DMS53 (cell line): ENCODE results near the gene BLACAT1.

Experiments
- DNase-seq: peaks from one replicate; lab custom pipeline; 2025; lab: John Stamatoyannopoulos, UW

Gene BLACAT1

DNA sequence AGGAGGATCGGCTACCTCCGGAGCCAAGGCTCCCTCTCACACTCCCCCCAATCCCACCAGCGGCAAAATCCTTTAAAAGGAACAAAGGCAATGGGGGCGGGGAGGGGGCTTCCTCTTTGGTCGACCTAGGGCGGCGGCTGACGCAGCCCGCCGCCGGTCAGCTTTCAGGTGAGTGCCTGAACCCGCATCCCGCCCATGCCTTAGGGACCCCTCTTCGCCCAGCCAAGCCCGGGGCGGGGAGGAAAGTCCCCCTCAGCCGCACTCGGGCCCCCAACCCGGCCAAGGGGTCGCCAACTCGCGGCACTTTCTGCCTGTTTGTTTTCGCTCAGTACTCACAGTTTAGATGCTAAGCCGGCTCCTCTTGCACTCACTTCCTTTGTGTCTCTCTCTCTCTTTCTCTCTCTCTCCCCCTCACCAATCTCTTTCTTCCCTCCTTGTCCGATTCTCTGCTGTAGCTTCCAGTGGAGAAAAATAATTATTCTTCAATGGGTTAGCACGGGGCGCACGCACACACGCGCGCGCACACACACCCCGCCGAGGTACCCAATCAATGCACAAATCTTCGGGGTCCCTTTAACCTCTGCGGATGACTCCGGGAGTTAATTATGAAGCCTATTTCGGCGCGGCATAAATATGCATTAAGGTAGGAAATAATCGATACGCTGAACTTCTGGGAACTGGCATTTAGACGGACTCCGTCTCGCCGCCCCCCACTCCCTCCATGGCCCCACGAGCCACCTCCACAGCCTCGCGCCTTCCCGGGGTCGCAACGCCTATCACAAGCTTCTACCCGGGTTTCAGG is at the start of gene BLACAT1:
TSS of gene BLACAT1 (minus strand) at position 465 of the 802 bp plus-strand sequence.
- DNase-seq, result peak; percentile 48

DNA sequence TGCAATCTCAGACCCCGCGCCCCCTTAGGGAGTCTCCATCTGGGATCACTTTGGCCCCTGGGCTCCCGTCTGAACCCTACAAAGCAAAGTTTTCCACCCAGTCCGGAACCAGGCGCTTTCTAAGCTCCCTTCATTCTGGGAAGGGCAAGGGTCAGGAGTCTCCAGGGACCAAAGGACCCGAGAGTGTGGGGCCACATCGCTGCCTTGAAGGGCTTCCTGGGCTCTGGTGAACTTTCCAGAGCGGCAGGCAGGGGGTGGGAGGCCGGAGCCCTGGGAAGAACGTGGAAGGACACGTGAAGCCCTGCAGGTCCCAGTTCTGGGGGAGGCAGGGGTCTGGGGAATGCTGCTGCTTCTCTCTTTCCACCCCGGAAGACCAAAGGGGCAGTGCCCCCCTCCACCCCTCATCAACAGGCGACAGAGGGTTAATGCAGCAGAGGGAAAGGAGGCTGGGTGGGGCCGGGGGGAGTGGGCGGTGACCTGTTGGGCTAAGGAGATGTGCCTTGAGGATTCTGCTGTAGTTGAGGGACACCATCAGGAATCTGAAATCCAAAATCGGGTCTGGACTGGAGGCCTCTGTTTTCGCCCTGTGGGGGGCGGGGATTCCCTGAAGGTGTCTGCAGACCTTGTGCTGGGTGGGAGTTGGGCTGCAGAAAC is 49.4 kb upstream of the BLACAT1 start:
- DNase-seq, result peak; percentile 62

DNA sequence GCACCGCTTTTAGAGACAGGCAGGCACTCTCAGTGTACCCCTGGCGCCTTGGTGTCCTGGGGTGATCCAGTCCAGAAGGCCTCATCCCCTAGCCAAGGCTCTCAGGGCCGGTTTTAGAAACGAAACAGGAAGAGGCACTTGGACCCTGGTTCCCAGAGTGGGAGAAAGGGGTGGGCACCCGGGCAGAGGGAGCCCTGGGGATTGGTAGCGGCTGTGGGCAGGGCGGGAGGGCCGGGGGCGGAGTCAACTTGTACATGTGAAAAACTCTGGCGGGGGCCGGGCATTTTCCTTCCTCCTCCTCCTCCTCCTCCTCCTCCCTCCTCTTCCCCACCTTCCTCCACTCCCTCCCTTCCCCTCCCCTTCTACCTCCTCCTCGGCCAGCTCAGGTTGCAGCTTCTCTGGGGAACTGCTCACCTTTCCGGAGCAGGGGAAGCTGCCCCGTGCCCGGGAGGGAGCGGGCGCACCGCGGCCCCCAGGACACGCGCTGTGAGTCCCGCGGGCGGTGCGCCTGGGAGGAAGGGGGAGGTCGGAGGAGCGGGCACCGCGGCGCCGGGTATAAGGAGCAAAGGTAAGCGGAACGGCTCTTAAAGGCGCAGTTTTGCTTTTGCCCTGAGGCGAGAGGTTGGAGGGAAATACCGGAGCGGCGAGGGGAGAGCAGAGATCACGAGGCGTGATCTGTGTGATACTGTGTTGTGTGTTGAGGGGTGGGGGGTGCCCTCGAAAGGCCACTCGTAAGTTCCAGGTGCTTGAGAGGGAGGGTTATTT is 48.6 kb upstream of the BLACAT1 start, which contains the start of gene CDK18:
TSS of gene CDK18 (plus strand) at position 359 of the 765 bp plus-strand sequence. CDS start 18,499 bp downstream, outside the sequence.
- peak; percentile 88 for DNase-seq

DNA sequence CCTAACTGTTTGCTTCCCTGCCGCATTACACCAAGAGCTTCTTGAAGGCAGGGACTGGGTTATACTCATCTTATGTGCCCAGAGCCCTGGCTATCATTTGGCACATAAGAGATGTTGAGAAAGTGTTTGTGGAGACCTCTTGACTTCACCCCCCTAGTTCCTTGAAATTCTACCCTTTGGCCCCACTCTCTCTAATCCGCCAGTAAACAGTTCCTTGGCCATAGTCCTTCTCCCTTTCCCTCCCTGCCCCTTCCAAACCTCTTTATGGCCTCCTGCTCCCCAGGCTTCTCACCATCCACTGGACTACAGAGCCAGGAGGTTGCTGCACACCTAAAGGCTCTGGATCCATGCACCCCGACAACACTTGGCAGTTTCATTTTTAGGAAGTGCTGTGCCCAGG is 47.1 kb upstream of the BLACAT1 start:
- no peak for DNase-seq

DNA sequence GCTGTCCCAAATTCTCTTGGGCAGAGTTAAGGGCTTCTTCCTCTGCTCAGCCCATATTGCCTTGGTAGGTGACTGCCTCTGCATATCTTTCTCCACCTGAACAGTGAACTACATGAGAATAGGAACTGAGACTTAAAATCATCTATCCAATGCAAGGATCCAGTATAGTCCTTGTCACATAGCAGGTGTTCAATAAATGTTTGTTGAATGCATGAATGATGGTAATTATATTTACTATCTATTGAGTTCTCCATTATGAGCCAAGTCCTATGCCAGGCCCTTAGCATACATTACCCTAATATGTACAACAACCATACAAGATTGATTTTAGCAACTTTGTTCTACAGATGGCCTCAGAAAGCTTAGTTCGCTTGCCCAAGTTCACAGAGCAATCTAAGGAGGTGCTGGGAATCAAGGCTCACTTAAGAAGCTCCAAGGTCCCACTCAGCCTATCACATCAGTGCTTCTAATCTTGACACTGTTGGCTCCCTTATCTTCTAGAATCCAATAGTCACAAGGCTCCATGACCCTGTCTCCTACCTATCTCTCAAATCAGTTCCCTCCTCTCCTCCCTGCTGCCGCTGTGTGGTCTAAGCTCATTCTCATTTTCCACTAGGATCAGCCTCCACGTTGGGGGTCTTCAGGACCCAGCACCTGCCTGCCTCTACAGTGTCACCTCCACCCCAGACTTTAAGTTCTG is 46.4 kb upstream of the BLACAT1 start:
- DNase-seq, result no peak

DNA sequence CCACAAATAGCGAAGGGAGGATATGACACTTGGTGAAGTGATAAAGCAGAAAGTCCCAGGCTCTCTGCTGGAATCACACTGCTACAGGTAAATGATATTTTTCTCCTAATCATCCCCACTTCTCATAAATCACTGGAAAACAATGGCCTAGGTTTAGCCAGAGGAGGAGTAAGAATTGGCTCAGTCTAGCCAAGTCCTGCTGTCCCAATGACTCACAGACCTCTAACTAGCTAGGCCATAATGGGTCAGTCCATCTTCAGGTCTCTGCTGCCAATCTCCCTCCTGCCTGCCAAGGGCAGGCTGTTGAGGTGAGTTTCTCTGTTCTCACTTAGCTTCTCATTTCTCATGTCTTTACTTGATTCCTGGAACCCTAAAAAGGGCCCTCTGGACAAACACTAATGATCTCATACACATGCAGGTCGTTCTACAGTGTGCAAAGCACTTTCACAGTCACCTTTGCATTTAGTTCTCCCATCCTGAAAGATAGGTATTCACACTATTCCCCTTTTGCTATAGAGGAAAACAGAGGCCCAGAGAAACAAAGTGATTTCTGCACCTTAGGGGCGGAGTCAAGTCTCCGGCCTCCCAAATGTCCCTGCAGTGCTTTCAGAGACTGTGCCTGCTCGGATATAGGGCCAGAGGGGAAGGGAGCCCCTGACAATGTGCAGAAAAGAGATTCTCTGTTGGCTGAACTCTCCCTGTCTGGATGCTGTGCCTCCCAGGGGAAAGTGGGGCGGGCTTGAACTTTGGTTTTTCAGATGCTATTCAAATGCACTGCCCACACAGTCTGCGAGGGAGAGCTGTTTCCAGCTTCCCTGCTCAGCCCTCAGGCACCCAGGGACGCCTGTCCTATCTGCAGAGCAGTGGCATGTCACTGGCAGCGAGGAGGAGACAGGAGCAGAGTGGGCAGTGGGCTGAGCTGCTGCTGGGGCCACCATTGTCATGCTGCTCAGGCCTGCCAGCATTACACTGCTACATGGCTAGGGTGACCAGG is 44.7 kb upstream of the BLACAT1 start:
- DNase-seq, result no peak

DNA sequence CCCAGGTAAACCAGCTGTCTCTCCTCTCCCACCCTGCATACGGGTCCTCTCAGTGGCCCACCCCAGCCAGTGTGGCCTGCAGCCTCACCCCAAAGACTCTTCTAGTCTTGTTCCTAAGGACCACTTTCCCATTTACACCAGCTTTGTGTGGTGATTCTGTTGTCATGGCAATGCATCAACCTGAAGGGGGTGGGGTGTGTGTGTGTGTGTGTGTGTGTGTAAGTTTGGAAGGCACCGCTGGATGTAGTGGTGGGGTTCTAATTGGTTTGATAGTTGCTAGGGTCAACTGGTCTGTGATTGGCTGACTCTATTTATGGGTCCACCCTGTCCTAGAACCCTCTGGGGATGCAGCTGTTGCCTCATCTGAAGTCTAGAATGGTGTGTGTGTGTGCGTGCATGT is 43.9 kb upstream of the BLACAT1 start:
- DNase-seq, result no peak

DNA sequence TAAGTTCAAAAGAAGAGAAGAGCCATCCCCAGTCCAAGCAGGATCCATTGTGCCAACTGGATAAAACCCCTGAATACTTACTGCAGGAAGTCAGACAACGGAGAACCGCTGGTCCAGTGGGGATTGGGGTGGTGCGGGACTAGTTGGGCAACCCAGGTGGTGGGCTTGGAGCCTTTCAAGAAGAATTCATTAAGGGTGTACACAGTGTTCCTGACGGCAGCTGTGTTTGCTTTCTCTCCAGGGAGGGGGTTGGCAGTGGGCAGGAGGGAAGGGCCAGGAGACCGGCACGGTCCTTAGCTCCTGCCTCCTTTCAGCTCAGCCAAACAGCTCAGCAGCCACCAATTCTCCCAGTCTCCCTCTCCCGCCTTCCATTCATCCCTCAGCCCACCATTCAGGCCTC is 41.5 kb upstream of the BLACAT1 start:
- peak; percentile 64 for DNase-seq

DNA sequence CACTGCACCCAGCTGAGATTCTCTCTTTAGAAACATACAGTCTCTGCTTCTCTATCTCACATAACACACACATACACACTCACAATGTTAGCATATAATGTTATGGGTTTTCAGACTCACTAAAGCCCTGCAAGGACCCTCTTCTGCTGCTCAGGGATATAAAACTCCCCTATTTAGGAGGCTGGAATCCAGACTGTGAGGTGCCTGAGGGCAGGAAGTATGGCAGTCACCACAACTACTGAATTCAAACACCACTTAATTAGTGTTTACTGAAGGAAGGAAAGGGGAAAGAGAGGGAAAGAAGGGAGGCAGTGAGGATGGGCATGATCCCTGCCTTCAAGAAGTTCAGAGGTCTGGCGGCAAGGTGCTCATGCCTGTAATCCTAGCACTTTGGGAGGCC is 40.8 kb upstream of the BLACAT1 start:
- no peak for DNase-seq

DNA sequence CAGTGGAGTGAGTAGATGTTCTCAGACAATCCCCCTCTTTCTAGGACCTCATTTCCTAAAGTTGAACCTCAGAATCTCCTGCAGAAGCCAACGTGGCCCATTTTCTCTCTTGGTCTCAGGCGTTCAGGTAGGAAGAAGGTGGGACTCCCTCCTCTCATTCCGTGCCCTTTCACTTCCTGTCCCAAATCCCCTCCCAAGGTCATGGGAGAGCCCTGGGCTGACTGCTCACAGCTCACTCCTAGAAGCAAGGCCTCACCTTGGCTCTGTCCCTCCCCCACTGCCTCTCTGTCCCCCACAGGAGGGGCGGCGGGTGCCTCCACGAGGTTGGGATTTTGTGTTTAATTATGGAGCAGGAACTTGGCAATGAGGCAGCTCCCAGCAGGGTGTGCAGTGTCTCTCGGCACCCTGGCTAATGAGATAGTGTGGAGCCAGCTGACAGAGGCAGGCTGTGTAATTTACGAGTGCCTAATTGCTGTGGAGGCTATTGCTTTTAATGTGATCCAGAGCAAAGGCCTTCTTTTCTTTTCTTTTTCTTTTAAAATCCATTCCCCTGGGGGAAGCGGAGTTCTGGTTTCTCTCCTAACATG is 39.5 kb upstream of the BLACAT1 start:
- no peak for DNase-seq

DNA sequence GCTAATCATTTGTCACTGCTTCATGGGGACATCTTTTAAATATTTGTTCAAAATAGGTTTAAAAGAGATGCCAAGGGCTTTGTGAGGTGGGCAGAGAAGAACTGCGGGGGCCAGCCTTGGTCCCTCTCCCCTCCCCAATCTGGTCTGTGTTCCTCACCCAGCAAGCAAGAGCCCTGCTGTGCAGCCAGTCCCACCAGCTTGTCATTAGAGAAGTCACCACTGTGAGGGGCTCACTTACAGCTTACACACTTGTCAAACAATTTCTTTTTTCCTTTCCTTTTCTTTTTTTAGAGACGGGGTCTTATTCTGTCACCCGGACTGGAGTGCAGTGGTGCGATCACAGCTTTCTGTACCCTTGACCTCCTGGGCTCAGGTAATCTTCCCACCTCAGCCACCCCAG is 38.3 kb upstream of the BLACAT1 start:
- DNase-seq, result no peak

DNA sequence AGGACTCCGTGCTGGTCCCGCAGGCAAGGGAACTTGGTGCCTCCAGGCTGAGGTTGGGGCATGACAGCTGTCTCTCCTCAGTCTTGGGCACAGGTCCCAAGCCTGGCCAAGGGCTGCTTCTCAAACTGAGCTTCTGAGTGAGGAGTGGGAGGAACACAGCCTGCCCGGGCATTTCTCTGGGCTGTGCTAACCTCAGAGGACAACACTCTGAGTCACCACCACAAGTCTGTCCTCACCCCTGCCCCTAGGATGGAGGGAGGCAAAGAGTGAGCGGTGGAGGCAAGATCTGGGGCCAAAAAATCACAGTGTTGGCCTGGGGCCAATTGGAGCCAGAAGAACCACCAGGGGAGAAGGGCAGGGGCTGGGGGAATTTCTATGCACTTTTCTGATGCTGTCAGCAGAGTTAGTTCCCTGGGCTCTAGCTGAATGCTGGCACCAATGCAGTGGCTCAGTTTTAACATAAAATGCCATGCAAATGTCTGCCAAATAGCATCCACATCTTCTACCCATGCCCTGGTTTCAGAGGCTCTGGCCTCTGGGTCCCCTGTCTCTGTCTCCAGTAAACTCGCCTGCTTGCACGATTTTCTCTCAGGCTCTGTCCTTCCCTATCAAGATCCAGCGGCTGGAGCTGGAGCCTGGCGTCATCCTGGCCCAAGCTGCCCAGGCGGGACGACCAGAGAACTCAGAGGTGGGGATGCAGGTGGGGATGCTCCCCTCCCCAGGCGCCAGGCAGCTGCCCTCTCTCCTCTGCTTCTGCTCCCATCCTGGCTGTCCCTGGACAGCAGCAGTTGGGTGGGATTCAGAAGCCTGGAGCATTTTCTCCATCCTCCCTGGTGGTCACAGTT is 37.6 kb upstream of the BLACAT1 start:
- DNase-seq, result no peak

DNA sequence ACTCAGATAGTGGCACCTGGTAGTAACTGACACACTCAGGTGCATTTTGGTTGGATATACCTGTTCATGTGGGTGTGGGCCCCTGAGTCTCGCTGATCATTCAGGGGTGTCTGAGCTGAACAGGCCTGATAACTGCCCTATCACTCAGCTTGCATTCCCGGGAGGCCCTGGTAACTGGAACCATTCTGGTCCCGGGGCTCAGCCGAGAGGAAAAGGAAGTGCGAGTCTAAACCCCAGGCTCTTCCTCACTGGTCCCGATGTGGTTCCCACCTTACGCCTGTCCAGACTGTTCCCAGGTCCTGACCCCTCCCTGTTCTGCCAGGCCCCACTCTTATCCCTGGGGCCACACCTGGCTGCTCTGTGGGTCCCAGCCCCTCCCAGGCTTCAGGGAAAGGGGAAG is 36.9 kb upstream of the BLACAT1 start:
- DNase-seq, result no peak

DNA sequence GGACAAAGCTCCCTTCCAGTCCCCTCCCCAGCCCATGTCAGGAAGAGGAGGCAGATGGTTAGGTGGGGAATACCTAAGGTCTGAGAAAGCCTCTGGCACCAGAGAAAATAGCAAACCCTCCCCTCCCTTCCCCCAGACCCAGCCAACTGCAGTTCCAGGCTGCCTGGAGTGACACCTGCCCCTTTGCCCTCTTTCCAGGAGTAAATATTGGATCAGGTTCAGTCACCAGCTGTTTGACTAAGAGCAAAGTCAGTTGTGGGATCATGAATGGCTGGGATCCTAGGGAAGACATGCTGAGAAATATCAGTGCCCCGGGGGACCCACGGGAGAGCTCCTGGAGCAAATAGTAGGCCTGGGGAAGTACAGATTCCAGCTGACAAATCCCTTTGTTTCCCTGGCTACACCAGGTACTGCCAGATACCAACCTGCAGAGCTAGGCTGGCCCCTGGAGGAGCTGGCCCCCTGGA is 36.4 kb upstream of the BLACAT1 start:
- no peak for DNase-seq

DNA sequence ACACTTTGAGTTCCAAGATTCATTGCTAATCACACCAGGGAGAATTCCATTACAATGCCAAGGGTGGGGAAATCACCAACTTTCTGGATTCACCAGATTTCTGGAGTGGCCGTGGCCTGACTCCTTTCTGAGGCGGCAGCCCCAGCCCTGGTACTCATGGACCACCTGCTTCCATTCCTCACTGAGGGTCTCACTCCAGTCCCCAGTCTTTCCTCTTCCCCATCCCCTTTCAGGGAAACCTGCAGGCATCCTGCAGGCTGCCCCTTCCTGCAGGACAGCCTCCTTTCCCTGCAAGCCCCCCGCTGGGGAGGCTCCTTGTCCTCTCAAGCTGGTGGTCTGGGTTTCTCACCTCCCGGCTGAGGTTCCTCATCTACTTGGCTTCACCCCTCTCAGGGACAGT is 35.9 kb upstream of the BLACAT1 start:
- no peak for DNase-seq

DNA sequence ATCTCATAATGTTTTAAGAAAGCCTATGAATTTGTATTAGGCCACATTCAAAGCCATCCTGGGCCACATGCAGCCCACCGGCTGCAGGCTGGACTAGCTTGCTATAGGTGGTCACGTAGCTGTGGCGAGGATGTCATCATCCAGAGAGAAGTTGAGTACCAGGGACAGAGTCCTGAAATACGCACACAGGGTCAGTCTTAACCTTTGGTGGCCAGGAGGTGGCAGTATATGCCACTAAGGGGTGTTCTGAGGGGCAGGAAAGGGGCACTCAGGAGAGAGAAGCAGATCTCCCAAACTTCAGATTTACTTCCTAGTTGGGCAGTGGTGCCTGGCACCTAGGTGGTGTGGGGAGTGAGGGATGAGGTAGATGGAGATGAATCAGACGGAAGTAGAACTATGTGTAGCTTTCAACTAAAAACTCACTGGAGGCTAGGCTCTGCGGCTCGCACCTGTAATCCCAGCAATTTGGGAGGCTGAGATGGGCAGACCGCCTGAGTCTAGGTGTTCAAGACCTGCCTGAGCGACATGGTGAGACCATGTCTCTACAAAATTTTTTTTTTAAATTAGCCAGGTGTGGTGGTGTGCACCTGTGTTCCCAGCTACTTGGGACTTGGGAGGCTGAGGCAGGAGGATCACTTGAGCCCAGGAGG is 32.4 kb upstream of the BLACAT1 start:
- peak; percentile 88 for DNase-seq

DNA sequence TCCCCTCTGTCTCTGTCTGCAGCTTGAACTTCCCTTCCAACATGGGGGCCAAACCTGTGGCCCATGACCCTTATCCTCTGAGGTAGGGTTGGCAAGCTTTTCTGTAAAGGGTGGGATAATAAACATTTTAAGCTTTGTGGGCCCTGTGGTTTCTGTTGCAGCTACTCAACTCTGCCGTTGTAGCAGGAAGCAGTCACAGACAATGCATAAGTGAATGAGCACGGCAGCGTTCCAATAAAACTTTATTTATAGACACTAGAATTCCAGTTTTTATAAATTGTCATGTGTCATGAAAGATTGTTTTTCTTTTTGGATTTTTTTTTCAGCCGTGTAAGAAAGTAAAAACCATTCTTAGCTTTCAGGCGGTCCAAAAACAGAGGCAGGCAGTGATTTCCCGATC is 30.4 kb upstream of the BLACAT1 start:
- DNase-seq, result no peak

DNA sequence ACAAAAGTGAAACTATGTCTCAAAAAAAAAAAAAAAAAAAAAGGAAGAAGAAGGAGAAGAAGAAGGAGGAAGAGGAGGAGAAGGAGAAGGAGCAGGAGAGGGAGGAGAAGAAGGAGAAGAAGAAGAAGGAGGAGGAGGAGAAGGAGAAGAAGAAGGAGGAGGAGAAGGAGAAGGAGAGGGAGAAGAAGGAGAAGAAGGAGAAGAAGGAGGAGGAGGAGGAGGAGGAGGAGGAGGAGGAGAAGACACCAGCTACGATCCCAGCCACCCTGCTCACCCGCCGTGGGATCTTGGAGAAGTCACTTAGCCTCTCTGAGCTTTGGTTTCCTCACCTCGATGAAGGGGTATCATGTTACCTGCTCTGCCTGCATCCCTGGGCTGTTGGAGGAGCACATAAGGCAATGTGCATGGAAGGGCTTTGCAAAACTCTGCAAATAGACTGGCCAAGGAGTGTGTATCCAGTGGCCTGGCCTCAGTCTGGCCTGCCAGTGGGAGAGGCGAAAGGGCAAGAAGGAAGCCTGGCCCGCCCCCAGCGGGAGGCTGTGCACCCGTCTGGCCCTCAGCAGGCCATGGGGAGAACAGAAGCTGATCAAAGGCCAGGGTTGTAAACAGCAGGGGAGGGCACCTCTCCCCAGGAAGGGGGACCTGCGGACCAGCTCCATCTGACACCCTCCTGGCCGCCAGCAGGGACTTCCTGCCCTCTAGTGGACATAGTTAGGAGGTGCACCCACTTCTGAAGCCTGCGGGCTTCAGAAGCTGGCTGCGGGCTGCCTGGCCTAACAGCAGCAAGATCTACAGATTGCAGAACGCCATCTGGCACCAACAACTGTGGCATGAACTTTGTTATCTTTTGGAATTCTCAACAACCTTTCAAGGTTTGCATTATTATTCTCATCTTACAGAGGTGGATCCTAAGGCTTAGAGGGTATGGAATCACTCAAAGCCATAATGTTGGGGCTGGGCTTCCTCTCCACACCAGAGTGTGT is 29.4 kb upstream of the BLACAT1 start:
- DNase-seq, result peak; percentile 97
